Ascending aorta (tissue), 2 donors: Measurements from ENCODE around the gene GALNT15. TPM values are rescaled to one million over a fixed set of nuclear protein-coding genes. Genes with fewer than 3 reads are reported as not detected.
A peak's percentile ranks its signal among the peaks of the same experiment; 100 is the strongest.

Experiments used
- DNase-seq, 2 donors: peaks; one replicate each; pipeline ENCODE4 v3.0.0-alpha.2; 2019; ENCODE audit warnings: low spot score in 2 of 2
- H3K27ac ChIP-seq, 2 donors: fragments of 200-600 bp; sonication (generic); one replicate each; pipeline ENCODE4 v1.5.1; 2016 to 2017; ENCODE audit warnings: mild to moderate bottlenecking in 1 of 2
- H3K27me3 ChIP-seq: fragments of 200-600 bp; sonication (generic); one replicate; pipeline ENCODE4 v1.5.1; 2017
- H3K36me3 ChIP-seq, 2 donors: fragments of 200-600 bp; sonication (generic); one replicate each; pipeline ENCODE4 v1.5.1; 2016
- H3K4me1 ChIP-seq, 2 donors: fragments of 200-600 bp; sonication (generic); one replicate each; pipeline ENCODE4 v1.5.1; 2016 to 2017; ENCODE audit warnings: mild to moderate bottlenecking in 1 of 2
- H3K4me3 ChIP-seq, 2 donors: fragments of 200-600 bp; sonication (generic); one replicate each; pipeline ENCODE4 v1.5.1; 2016 to 2017; ENCODE audit warnings: mild to moderate bottlenecking in 1 of 2
- H3K9me3 ChIP-seq, 2 donors: fragments of 200-600 bp; sonication (generic); one replicate each; pipeline ENCODE4 v1.5.1; 2016
- CTCF ChIP-seq, 3 experiments: fragments of 200-600 bp in 2 of 3; fragments of 450-650 bp in 1 of 3; sonication (generic) in 2 of 3; IDR thresholded peaks; one replicate each; pipeline ENCODE4 v1.5.1; 2016 to 2019; ENCODE audit warnings: antibody characterized with exemption in 3 of 3, mild to moderate bottlenecking in 1 of 3, moderate library complexity in 1 of 3
- intact Hi-C: fragments of 100-400 bp; cut with DNase I; formaldehyde crosslinking; loops from one replicate; pipeline ENCODE4 v1.15.1; 2023
- total RNA-seq: library from RNA; depleted of rRNA; stranded (reverse); fragments of >200 nt; gene quantifications from one replicate; pipeline ENCODE4 v1.1.0, GENCODE V29; 2016

GALNT15 gene
- total RNA-seq, 1 donor from 2014 or later: 222 TPM

DNA sequence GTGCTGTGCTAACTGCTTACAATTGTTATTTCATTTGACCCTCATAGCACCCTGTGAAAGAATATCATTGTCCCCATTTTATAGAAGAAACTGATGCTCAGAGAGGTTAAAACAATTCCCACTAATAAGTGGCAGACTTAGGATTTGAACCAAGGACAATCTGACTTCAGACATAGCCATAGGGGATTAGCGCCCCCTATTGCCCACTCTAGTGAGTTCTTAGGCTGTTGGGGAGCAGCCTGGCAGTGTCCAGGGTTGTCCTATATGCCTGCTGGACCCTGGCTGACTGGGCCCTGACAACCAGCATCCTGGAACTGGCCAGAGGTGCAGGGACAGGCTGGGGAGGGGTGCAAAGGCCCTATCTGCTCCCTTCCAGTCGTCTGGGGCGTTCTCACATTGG is 74.9 kb downstream of the GALNT15 start:
- H3K4me1 ChIP-seq: peaks cover 0 to 13% of the 10 kb centered on the region in 2 donors
- no peaks in the 10 kb centered on the region for H3K36me3 ChIP-seq
- no peak for DNase-seq
- H3K27me3 ChIP-seq: no peaks in the 10 kb centered on the region
- no peaks in the 10 kb centered on the region for H3K9me3 ChIP-seq
- intact Hi-C loops: loop anchor here (5.0 kb wide), 2 partner anchors 432 to 617 kb away; no protein-coding TSS in a partner anchor
- no peak for TF ChIP-seq CTCF (IDR thresholded peaks at IDR 0.05)
- no peak overlapping the region for H3K4me3 ChIP-seq
- no peak overlapping the region for H3K27ac ChIP-seq

- no peak overlapping the region for H3K27ac ChIP-seq
- no peaks in the 10 kb centered on the region for H3K9me3 ChIP-seq
- intact Hi-C loops: loop anchor here (5.0 kb wide), 2 partner anchors 433 to 618 kb away; no protein-coding TSS in a partner anchor
- TF ChIP-seq CTCF (IDR thresholded peaks at IDR 0.05): no peak
- H3K4me1 ChIP-seq: peaks cover 0 to 8% of the 10 kb centered on the region in 2 donors
- DNase-seq: no peak
- H3K27me3 ChIP-seq: no peaks in the 10 kb centered on the region
- H3K4me3 ChIP-seq: no peak overlapping the region
- no peaks in the 10 kb centered on the region for H3K36me3 ChIP-seq
Measured at GRCh38 chr3:16249886-16250285, 75.4 kb downstream of the GALNT15 start.

GRCh38 chr3:16251316-16252085 is 77.0 kb downstream of the GALNT15 start:
- TF ChIP-seq CTCF (IDR thresholded peaks at IDR 0.05): no peak
- H3K27ac ChIP-seq: no peak overlapping the region
- no peaks in the 10 kb centered on the region for H3K36me3 ChIP-seq
- no peak for DNase-seq
- no peak overlapping the region for H3K4me3 ChIP-seq
- peaks cover 0 to 5% of the 10 kb centered on the region in 2 donors for H3K4me1 ChIP-seq
- intact Hi-C loops: no loop called here
- no peaks in the 10 kb centered on the region for H3K27me3 ChIP-seq
- H3K9me3 ChIP-seq: no peaks in the 10 kb centered on the region

- intact Hi-C loops: no loop called here
Measured at GRCh38 chr3:16252243-16252978, 77.9 kb downstream of the GALNT15 start.

DNA sequence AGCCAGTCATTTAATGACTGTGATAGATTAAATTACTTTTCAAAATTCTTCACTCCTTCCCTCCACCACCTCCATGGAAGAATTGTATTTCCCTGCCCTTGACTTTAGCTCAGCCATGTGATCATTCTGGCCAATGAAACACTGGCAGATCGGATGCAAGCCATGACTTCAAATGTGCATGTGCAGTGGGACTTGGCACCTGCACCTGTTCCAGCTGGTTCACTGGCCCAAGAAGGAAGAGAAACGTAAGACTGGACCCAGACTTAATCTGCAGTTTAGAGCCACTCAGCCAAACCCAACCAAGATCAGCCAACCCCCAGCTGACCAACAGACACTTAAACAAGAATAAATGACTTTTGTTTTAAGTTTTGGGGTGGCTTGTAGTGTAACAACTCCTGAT is 78.5 kb downstream of the GALNT15 start:
- Histone ChIP-seq H3K36me3 (no peaks in the 10 kb centered on the region), H3K4me3 (no peak overlapping the region), H3K27me3 (no peaks in the 10 kb centered on the region), H3K9me3 (no peaks in the 10 kb centered on the region), H3K4me1 (peaks cover 0 to 5% of the 10 kb centered on the region in 2 donors), H3K27ac (peak overlapping the region in 1 of 2 donors; percentile 17)
- DNase-seq: no peak
- no peak for TF ChIP-seq CTCF (IDR thresholded peaks at IDR 0.05)
- intact Hi-C loops: no loop called here

More at GRCh38 chr3:16252243-16252978, 77.9 kb downstream of the GALNT15 start:
- no peaks in the 10 kb centered on the region for H3K36me3 ChIP-seq
- peaks cover 0 to 5% of the 10 kb centered on the region in 2 donors for H3K4me1 ChIP-seq
- no peaks in the 10 kb centered on the region for H3K27me3 ChIP-seq
- no peak overlapping the region for H3K4me3 ChIP-seq
- no peak for DNase-seq
- TF ChIP-seq CTCF (IDR thresholded peaks at IDR 0.05): no peak
- H3K9me3 ChIP-seq: no peaks in the 10 kb centered on the region
- H3K27ac ChIP-seq: no peak overlapping the region
